ENCODE data around the gene PIGW.

The PIGW gene

DNA sequence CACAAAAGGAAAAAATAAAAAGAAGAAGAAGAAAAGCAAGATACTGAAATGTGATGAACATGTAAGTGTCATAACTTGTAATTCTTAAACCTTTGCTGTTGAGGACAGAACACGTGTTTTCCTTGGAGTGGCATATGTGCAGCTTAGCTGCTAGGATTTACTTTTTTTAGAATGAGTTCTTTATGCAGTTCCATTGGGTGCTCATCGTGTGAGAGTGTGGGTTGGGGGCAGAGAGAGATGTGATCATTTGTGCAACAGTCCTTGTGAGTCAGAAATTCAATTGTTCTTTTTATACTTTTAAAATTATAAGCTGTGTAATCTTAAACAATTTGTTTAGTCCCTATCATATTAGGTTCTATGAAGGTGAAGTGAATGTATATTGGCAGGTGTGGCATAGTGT, 51.4 kb downstream of the PIGW start:
- no peak for TF ChIP-seq CTCF (IDR thresholded peaks at IDR 0.05)

Data from LNCAP (cell line).